ENCODE results near the gene PRSS16. TPM values are rescaled to one million over a fixed set of nuclear protein-coding genes. Genes with fewer than 3 reads are reported as not detected.
"Not testable (repeated sequence)": the region's sequence is repeated elsewhere in the genome, so short reads cannot be mapped to it uniquely, and the experiment has no call there.

Gene PRSS16
- total RNA-seq (2014; rRNA removed; shearing (Covaris generic)) = 4.9 and 5.2 TPM in 2 replicates
- polyA plus RNA-seq (2015; cell fraction: cytosol; rRNA removed) = 8.9 and 14.3 TPM in 2 replicates
- 14.2 and 30.3 TPM in 2 replicates for polyA plus RNA-seq (2015; cell fraction: nucleus; rRNA removed)

DNA sequence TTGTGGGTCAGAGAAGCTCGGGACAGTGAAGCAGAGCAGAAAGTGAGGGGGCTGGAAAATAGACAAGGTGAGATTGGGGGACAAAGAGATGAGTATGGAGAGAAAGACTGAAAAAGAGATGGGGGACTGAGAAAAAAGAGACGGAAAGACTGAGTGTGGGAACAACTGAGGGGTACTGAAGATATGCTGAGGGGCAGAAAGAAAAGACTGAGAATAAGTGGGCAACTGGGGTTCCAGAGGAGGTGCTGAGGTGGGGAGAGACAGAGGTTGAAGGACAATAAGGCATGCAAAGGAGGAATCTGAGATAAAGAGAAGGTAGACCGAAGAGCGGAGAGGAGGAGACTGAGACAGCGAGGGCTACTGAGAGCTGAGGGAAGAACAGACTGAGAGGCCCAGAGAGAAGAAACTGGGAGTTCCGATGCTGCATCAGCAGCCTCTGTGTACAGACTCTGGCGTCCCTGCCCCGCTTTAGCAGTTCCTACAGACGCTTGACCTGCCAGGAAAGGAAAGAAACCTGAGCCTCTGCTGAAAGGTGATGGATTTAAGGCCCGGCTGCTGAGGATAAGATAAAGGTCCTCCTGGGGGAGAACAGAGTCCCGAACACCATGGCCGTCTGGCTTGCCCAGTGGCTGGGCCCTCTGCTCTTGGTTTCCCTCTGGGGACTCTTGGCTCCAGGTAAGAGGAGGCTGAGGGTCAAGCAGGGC is at the start of gene PRSS16:
TSS of gene PRSS16 (plus strand) at position 569 of the 704 bp plus-strand sequence. CDS start at position 606, 37 bp downstream.
- no peak for DNase-seq (ENCODE audit: low read depth, low spot score)
- in situ Hi-C loops (cut with HindIII; ENCODE audit: low pct_unique_long_range_greater_than_20kb, low sequenced_read_pairs) = no loop called here

GRCh38 chr6:27205375-27206278 is 41.9 kb upstream of the PRSS16 start:
- DNase-seq (ENCODE audit: low read depth, low spot score) = peak; percentile 11
- in situ Hi-C loops (cut with HindIII; ENCODE audit: low pct_unique_long_range_greater_than_20kb, low sequenced_read_pairs) = no loop called here

DNA sequence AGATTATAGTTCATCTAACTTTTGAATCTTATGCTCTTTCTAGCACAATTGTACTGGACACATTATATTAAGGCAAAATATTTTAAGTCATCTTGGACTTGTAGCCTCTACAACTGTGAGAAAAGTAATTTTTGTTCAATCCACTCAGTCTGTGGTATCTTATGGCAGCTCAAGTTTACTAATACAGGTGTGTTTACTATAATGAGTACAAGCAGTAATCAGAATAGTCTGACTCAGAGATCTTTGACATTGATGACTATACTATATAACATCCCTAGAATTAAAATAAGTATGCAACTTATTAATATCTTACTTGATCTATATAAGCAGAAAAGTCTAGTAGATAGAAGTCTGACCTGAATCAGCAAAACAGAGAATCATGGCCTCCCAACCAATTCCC is 40.7 kb upstream of the PRSS16 start:
- DNase-seq (ENCODE audit: low read depth, low spot score) = no peak
- in situ Hi-C loops (cut with HindIII; ENCODE audit: low pct_unique_long_range_greater_than_20kb, low sequenced_read_pairs) = no loop called here

DNA sequence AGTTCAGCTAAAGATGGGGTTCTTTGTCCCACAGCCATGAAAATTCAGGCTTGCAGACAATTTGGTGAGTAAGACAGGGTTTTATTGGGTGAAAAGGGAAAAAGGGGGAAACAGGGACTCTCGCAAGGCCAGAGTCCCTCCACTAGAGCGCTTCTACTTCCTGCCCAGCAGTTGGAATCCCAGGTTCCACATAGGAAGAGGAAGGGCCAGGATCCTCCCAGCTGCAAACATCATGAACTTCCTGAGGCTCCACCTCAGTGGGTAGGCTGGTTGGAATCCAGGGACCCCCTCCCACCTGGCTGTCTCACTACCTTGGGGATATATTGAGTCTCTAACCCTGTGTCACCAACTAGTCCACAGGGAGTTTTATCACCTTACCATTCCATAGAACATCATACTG is 39.5 kb upstream of the PRSS16 start:
- no peak for DNase-seq (ENCODE audit: low read depth, low spot score)
- in situ Hi-C loops (cut with HindIII; ENCODE audit: low pct_unique_long_range_greater_than_20kb, low sequenced_read_pairs) = no loop called here

DNA sequence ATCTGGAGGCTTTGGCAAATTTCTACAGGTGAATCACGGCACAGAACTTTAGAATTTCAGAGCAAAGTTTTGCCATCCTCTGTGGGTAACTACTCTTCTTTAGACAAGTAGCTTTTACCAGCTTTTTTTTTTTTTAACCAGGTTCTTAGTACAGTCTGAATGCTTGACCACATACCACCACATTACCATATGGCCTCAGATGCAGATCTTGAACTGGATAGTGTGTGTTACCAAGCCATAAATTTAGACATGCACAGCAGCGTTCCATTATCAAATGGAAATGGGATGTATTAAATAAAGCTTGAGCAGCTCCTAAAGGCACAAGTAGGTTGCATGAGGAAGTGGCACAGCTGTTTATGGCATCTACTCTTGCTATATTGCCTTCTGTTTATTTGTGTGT is 38.3 kb upstream of the PRSS16 start:
- DNase-seq (ENCODE audit: low read depth, low spot score) = no peak

DNA sequence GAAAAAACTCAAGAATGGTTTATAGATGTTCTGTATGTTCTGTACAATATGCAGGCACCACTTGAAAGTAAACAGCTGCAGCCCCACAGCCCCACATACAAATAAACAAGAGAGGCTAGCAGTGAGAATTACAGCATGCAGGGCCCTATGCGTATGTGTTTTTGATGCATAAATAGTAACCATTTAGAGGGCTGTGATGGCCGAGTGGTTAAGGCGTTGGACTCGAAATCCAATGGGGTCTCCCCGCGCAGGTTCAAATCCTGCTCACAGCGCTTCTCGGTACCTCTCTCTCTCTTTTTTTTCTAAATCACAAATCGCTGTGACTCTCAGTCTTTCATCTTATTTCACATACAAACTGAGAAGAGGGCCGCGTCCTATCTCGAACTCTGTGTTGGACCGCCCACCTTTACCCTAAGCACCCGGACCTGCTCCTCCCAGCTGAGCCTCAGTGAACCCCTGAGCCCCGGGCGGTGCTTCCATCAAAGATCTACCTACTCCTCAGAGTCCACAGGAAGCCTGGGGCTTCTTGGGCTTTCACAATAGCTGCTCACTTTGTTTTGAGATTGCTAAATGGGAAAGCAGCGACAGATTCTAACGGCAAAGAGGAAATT is 37.7 kb upstream of the PRSS16 start:
- peak; percentile 69 for DNase-seq (ENCODE audit: low read depth, low spot score)
- in situ Hi-C loops (cut with HindIII; ENCODE audit: low pct_unique_long_range_greater_than_20kb, low sequenced_read_pairs) = no loop called here

More for the DNA sequence above, 38.3 kb upstream of the PRSS16 start:
- in situ Hi-C loops (cut with HindIII; ENCODE audit: low pct_unique_long_range_greater_than_20kb, low sequenced_read_pairs) = no loop called here

DNA sequence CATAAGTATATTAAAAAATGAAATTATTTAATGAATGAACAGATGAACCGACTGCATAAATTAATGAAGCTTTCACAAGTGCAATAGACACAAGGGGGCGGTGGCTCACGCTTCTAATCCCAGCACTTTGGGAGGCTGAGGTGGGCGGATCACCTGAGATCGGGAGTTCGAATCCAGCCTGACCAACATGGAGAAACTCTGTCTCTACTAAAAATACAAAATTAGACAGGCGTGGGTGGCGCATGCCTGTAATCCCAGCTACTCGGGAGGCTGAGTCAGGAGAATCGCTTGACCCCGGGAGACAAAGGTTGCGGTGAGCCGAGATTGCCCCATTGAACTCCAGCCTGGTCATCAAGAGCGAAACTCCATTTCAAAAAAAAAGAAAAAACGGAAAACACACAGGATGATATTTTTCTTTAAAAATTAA is 34.4 kb upstream of the PRSS16 start:
- in situ Hi-C loops (cut with HindIII; ENCODE audit: low pct_unique_long_range_greater_than_20kb, low sequenced_read_pairs) = not testable (repeated sequence)
- peak; percentile 79 for DNase-seq (ENCODE audit: low read depth, low spot score)

GRCh38 chr6:27213544-27214125 is 33.9 kb upstream of the PRSS16 start:
- in situ Hi-C loops (cut with HindIII; ENCODE audit: low pct_unique_long_range_greater_than_20kb, low sequenced_read_pairs) = no loop called here
- peak; percentile 93 for DNase-seq (ENCODE audit: low read depth, low spot score)

DNA sequence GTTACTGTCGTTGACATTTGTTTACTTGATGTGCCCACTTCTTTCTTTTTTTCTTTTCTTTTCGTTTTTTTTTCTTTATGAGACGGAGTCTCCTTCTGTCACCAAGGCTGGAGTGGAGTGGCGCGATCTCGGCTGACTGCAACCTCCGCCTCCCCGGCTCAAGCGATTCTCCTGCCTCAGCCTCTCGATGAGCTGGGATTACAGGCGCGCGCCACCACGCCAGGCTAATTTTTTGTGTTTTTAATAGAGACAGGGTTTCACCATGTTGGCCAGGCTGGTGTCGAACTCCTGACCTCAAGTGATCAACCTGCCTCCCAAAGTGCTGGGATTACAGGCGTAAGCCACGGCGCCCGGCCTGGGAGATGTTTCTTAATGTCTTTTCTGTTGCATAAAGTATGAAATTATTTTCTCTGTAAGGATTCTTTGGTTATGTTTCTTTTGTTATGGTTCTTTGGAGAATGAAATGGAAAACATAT is 33.3 kb upstream of the PRSS16 start:
- in situ Hi-C loops (cut with HindIII; ENCODE audit: low pct_unique_long_range_greater_than_20kb, low sequenced_read_pairs) = no loop called here

DNA sequence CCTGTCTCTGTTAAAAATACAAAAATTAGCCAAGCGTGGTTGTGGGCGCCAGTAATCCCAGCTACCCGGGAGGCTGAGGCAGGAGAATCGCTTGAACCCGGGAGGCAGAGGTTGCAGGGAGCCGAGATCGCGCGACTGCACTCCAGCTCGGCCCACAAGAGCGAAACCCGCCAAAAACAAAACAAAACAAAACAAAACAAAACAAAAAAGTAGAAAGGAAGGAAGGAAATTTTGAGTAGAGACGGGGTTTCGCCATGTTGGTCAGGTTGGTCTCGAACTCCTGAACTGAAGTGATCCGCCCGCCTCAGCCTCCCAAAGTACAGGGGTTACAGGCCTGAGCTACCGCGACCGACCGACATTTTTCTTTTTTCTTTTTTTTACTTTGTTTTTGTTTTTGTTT is 30.6 kb upstream of the PRSS16 start:
- in situ Hi-C loops (cut with HindIII; ENCODE audit: low pct_unique_long_range_greater_than_20kb, low sequenced_read_pairs) = no loop called here
- no peak for DNase-seq (ENCODE audit: low read depth, low spot score)

More for the DNA sequence above, 33.3 kb upstream of the PRSS16 start:
- peak; percentile 64 for DNase-seq (ENCODE audit: low read depth, low spot score)

DNA sequence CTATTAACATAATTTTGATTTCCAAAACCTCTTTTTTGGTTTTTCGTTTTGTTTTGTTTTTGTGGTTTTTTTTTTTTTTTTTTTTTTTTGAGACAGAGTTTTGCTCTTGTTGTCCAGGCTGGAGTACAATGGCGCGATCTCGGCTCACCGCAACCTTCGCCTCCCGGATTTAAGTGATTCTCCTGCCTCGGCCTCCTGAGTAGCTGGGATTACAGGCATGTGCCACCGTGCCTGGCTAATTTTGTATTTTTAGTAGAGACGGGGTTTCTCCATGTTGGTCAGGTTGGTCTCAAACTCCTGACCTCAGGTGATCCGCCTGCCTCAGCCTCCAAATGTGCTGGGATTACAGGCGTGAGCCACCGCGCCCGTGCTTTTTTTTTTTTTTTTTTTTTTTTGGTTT is 24.5 kb upstream of the PRSS16 start:
- in situ Hi-C loops (cut with HindIII; ENCODE audit: low pct_unique_long_range_greater_than_20kb, low sequenced_read_pairs); DNase-seq (ENCODE audit: low read depth, low spot score): not testable (repeated sequence)

DNA sequence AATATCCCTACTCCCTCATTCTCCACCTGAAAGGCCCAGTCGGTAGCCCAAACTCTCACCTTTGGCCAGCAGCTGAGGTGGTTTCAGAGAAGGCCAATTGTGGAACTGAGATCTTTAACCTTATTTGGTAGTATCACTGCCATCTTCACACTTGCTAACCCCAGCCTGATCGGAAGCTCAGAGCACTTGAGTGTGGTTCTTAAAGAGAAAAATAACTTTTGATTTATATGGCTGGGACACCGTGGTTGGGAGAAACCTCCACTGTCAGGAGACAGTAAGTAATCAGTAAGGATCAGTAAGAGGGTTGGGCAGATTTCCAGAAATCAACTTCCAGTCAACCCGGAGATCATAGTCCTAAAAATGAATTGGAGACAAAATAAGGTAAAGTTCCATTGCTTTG is 22.8 kb upstream of the PRSS16 start:
- DNase-seq (ENCODE audit: low read depth, low spot score) = no peak
- in situ Hi-C loops (cut with HindIII; ENCODE audit: low pct_unique_long_range_greater_than_20kb, low sequenced_read_pairs) = no loop called here

DNA sequence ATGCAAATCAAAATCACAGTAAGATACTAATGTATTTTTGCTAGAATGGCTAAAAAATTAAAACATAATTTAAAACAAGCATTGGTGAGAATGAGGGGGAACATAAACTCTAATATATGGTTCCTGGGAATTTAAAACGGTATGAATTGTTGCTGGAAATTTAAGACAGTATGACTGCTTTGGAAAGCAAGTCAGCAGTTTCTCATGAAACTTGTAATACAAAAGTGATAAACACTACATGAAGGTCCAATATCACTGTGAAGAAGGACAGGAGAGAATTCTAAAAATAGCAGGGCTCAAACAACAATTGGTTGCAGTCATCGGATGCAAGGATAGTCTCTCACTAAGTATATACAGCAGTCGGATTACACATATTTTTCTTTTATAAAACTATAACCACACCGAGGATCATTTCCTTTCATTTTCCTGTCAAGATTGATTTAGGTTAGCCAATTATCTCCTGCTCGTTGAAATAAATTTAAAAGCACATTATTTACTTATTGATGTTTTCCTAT is 18.5 kb upstream of the PRSS16 start:
- in situ Hi-C loops (cut with HindIII; ENCODE audit: low pct_unique_long_range_greater_than_20kb, low sequenced_read_pairs) = no loop called here
- no peak for DNase-seq (ENCODE audit: low read depth, low spot score)

GRCh38 chr6:27230758-27231111 is 16.8 kb upstream of the PRSS16 start:
- in situ Hi-C loops (cut with HindIII; ENCODE audit: low pct_unique_long_range_greater_than_20kb, low sequenced_read_pairs) = no loop called here
- peak; percentile 75 for DNase-seq (ENCODE audit: low read depth, low spot score)

DNA sequence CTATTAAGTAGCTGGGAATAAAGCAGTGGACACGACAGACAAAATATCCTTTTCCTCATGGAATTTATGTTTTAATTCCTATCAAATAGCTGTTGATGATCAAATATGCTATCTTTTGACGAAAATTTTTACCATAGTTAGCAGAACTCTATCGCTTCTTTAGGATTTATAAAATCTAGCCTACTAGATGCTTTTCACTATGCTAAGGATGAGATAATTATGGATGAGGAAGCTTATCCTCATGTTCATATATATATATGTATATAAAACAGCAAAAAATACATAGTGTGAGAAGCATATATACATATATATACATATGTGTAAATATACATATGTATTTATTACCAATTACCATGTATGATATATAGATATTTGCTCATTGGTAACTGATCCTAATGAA is 12.9 kb upstream of the PRSS16 start:
- DNase-seq (ENCODE audit: low read depth, low spot score) = no peak
- in situ Hi-C loops (cut with HindIII; ENCODE audit: low pct_unique_long_range_greater_than_20kb, low sequenced_read_pairs) = no loop called here

- in situ Hi-C loops (cut with HindIII; ENCODE audit: low pct_unique_long_range_greater_than_20kb, low sequenced_read_pairs) = no loop called here
- peak; percentile 89 for DNase-seq (ENCODE audit: low read depth, low spot score)
Measured at GRCh38 chr6:27237089-27237803, 10.3 kb upstream of the PRSS16 start.
